ENCODE results near the gene XRN1.

- no peak for TF ChIP-seq POLR2A (IDR thresholded peaks at IDR 0.05; ENCODE audit: low read length)
- TF ChIP-seq GATA1 (IDR thresholded peaks at IDR 0.05; ENCODE audit: low read depth, low read length) = no peak
These were observed 162.7 kb downstream of the XRN1 start for GRCh38 chr3:142285083-142285517.
